ENCODE measurements around the gene DPYD.

The DPYD gene

DNA sequence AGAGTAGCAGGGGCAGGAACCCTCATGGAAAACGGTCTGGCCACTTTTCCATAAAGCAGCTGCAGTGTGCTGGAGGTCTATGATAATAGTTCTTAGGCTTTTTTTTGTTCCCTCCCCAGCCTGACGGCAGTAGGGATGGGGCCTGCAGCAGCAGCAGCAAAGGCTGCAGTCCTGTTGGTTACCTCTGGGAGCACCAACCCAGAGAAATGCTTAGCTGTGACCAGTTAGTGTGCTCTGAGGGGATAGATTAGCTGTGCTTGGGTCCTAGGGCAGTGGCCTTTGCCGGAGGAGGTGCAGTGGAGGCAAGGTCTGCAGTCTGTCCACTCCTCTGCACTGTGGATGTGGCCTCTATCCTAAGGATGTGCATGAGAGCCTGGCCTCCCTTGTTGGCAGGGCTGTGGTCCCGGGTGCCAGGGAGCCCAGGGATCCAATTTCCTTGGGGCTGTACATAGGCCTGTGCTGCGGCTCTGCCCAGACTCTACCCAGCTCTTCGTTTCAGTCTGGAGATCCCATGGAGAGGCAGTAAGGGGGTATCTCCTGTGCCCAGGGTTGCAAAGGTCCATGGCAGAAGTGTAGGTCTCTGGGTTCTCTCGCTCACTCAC is 876.6 kb downstream of the DPYD start:
- no peak for DNase-seq (ENCODE audit: low read depth)

DNA sequence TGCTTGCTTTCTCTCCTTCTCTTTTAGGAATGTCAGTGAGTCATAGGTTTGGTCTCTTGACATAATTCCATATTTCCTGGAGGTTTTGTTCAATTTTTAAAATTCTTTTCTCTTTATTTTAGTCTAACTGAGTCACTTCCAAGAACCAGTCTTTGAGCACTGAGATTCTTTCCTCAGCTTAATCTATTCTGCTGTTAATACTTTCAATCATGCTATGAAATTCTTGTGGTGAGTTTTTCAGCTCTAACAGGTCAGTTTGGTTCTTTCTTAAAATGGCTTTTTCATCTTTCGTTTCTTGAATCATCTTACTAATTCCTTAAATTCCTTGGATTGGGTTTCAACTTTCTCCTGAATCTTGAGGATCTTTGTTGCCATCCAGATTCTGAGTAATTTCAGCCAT is 878.3 kb downstream of the DPYD start:
- DNase-seq (ENCODE audit: low read depth) = no peak

DNA sequence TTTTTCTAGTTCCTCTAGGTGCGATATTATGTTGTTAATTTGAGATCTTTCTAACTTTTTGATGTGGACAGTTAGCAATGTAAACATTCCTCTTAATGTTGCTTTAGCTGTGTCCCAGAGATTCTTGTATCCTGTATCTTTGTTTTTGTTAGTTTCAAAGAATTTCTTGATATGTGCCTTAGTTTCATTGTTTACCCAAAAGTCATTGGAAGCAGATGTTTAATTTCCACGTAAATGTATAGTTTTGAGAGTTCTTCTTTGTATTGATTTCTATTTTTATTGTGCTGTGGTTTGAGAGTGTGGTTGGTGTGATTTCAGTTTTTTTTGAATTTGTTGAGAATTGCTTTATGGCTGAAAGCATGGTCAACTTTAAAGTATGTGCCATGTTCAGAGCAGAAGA is 879.8 kb downstream of the DPYD start:
- DNase-seq (ENCODE audit: low read depth) = no peak

DNA sequence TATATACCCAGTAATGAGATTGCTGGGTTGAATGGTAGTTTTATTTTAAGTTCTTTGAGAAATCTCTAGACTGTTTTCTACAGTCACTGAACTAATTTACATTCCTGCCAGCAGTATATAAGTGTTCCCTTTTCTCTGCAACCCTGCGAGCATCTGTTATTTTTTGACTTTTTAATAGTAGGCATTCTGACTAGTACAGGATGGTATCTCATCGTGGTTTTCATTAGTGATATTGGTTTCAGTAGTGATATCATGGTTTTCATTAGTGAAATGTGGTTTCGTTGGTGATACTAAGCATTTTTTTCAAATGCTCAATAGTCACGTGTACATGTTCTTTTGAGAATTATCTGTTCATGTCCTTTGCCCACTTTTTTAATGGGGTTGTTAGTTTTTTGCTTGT is 882.4 kb downstream of the DPYD start:
- DNase-seq (ENCODE audit: low read depth) = no peak

DNA sequence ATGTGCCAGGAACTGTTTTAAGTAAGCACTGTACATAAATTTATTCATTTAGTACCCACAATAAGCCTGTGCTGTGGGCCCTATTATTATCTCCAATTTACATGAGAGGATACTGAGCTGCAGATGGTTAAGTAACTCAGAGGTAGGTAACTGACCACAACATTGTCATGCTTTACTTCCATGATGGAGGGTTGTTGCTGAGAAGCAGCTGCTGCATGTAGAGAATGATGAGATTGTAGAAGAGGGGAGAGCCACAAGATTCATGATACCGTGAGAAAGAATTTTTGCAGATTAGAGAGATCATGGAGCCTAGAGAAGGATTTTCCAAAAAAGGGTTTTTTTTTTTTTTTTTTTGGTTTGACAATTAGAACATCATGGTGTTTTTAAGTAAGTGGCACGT is 886.2 kb downstream of the DPYD start:
- no peak for DNase-seq (ENCODE audit: low read depth)

DNA sequence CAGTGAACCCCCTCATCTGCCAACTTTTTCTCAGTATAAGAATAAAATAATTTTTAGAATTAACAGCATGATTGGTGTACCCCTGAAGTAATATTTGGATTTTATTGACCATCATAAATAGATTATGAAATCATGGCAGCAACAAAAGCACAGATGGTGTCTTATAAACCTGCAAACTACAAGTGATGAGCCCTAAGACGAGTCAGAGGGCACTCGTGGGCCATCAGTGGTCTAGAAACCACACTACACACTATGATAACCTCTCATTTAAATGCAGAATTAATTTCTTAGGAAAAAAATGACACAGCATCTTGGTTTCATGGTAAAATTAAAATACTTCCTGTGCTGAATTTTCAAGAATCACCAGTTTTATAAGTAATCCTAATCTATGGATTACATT is 886.9 kb downstream of the DPYD start:
- DNase-seq (ENCODE audit: low read depth) = no peak

All from activated T-cell treated with anti-CD3 and anti-CD28 coated beads for 1 hour (primary cell).